GM23248 (cell line): ENCODE data around the gene LST1.

Experiments
- EZH2 ChIP-seq: fragments of 200-600 bp; sonication (generic); IDR thresholded peaks from 2 replicates; pipeline ENCODE4 v1.6.1; 2018; ENCODE audit warnings: antibody characterized with exemption, mild to moderate bottlenecking; ENCODE audit not compliant: insufficient read depth, poor library complexity, severe bottlenecking
- EZH2phosphoT487 ChIP-seq: fragments of 200-600 bp; sonication (generic); IDR thresholded peaks from 2 replicates; pipeline ENCODE4 v1.6.1; 2018; ENCODE audit warnings: antibody characterized with exemption, moderate library complexity, mild to moderate bottlenecking, low read depth; ENCODE audit not compliant: insufficient read depth

DNA sequence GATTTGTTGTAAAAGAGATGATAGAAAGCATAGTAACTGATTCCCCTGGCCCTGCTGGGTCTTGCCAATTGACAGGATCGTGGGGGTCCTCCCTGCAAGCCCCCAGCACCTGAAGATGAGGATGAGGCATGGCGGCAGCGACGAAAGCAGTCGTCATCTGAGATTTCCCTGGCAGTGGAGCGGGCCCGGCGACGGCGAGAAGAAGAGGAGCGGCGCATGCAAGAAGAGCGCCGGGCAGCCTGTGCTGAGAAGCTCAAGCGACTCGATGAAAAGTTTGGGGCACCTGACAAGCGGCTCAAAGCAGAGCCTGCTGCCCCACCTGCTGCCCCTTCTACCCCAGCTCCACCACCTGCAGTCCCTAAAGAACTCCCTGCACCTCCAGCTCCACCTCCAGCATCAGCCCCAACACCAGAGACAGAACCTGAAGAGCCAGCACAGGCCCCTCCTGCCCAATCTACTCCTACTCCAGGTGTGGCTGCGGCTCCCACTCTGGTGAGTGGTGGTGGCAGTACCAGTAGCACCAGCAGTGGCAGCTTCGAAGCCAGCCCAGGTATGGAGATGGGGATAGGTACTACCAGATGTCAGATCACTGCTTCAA, 41.7 kb downstream of the LST1 start:
- no peak for TF ChIP-seq EZH2
- no peak for TF ChIP-seq EZH2phosphoT487
